GM18498 (cell line): Measurements from ENCODE around the gene KRTAP9-2.
"Not testable (repeated sequence)": the region's sequence is repeated elsewhere in the genome, so short reads cannot be mapped to it uniquely, and the experiment has no call there.

Experiments
- ATAC-seq: cut with Tn5 transposase; IDR thresholded peaks from one replicate; pipeline ENCODE4 v1.9.1; 2021; ENCODE audit warnings: mild to moderate bottlenecking, moderate library complexity; ENCODE audit not compliant: unreplicated experiment

The KRTAP9-2 gene, protein sequence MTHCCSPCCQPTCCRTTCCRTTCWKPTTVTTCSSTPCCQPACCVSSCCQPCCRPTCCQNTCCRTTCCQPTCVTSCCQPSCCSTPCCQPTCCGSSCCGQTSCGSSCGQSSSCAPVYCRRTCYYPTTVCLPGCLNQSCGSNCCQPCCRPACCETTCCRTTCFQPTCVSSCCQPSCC

GRCh38 chr17:41226598-41227095, at the start of gene KRTAP9-2:
TSS of gene KRTAP9-2 (plus strand) at chr17:41226648. CDS start at chr17:41226655, 7 bp downstream.
- not testable (repeated sequence) for ATAC-seq

GRCh38 chr17:41176744-41177387, 49.6 kb upstream of the KRTAP9-2 start:
- no peak for ATAC-seq

- ATAC-seq = no peak
Observed at GRCh38 chr17:41177727-41178271, 48.6 kb upstream of the KRTAP9-2 start, which contains the start of gene KRTAP4-2. TSS of gene KRTAP4-2 (minus strand) at chr17:41178221. CDS start at chr17:41178164, 57 bp downstream.

GRCh38 chr17:41178341-41178740, 48.1 kb upstream of the KRTAP9-2 start:
- no peak for ATAC-seq

- ATAC-seq = no peak
Observed at GRCh38 chr17:41178843-41179616, 47.4 kb upstream of the KRTAP9-2 start.

GRCh38 chr17:41184480-41184961, 41.9 kb upstream of the KRTAP9-2 start, which contains the start of gene KRTAP4-1:
TSS of gene KRTAP4-1 (minus strand) at chr17:41184911. CDS start at chr17:41184854, 57 bp downstream.
- ATAC-seq = no peak

DNA sequence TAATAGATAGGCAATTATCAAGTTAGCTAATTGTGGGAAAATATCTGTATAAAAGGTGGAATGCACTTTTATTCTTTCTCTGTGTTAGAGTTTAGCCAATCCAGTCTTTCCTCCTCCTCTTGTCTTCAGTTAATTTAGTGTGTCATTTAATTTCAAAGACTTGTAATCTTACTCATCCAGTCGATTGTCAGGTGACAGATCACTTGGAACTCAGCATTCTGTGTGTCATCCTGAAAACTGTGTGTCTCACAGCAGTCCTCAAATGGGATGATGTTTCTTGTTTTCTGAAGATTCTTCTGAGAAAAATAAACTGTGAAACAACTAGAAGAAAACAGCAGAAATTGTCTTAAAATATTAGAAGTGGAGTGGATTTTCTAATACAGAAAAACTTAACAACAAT, 41.4 kb upstream of the KRTAP9-2 start:
- no peak for ATAC-seq

DNA sequence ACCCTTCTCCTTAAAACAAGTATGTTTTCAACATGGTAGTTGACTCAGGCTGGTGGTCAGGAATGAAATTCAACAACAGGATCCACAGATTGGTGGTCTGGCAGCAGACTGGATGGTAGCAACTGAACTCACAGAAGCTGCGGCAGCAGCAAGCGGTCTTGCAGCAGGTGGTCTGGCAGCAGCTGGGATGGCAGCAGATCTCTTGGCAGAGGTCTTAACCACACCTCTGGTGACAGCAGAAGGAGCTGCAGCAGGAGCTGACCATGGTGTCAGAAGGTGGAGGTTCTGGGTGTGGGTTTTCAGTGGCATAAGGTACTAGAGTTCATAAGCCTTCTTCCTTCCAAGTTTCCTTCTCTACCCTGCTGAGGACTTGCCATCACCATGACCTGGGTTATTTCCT, 39.6 kb upstream of the KRTAP9-2 start:
- no peak for ATAC-seq

DNA sequence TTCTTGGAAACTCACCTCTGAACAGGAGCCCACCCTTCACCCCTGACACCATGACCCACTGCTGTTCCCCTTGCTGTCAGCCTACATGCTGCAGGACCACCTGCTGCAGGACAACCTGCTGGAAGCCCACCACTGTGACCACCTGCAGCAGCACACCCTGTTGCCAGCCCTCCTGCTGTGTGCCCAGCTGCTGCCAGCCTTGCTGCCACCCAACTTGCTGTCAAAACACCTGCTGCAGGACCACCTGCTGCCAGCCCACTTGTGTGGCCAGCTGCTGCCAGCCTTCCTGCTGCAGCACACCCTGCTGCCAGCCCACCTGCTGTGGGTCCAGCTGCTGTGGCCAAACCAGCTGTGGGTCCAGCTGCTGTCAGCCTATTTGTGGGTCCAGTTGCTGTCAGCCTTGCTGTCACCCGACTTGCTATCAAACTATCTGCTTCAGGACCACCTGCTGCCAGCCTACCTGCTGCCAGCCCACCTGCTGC, 36.6 kb upstream of the KRTAP9-2 start, which contains the start of gene KRTAP9-1:
Gene KRTAP9-1, plus strand, starts transcription at position 51 of the 482 bp plus-strand sequence. Its CDS starts 0 bp downstream, at position 51.
- ATAC-seq = not testable (repeated sequence)

- no peak for ATAC-seq
Observed at GRCh38 chr17:41190328-41190727, 36.1 kb upstream of the KRTAP9-2 start.

- no peak for ATAC-seq
Observed at GRCh38 chr17:41196068-41196467, 30.4 kb upstream of the KRTAP9-2 start.

DNA sequence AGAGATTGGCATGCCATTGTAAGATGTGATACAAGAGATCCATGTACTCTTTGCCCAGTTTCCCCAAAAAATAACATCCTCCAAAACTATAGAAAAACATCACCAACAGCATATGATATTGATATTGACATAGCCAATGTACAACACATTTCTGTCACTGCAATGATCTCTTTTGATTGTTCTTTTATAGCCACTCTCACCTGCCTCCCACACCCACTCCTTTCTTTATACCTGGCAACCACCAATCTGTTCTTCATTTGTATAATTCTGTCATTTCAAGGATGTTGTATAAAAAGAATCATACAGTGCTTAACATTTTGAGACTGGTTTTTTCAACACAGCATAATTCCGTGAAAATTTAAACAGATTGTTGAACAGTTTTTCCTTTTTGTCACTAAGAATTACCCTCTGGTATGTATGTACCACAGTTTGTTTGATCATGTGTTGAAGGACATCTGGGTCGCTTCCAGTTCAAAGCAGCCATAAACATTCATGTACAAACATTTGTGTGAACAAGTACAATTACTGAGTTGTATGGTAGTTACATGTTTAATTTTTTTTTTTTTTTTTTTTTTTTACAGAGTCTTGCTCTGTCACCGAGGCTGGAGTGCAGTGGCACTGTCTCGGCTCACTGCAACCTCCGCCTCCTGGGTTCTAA, 26.9 kb upstream of the KRTAP9-2 start:
- no peak for ATAC-seq

GRCh38 chr17:41211845-41212466, 14.5 kb upstream of the KRTAP9-2 start:
- ATAC-seq = no peak

GRCh38 chr17:41212524-41213169, 13.8 kb upstream of the KRTAP9-2 start:
- ATAC-seq = no peak

GRCh38 chr17:41215681-41216080, 10.8 kb upstream of the KRTAP9-2 start:
- ATAC-seq = no peak

DNA sequence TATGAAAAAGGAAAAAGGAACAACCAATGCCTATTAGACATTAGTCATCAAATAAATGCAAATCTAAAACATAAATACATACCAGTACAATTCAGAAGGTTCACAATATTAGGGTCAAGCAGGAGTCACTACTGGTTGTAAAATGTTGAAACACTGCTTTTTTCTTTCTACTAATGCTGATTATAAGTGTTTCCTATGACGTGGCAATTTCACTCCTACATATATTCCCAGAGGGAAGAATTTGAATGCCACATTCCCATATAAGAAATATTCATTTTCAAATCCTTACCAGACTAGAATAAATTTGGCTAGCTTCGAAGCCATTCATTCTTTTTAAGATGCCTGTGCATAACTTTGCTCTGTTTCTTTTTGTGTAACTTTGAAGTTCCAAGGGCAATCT, 2.6 kb upstream of the KRTAP9-2 start:
- ATAC-seq = no peak

DNA sequence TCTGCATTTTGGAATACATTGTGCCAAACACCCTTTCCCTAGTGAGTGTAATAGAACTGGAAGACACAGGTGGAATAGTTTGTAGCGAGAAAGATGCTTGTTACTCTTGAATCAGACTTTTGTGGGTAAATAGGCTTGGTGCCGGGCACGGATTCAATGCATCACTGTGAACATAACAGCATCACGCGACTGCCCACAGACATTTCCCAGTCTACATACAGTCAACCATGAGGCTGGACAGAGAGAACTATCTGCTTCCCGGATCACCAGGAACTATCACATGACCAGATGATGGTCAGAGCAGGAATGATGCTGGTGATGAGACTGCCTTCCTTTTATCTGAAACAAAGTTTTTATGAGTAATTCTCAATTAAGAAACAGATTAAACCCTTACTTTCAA, 397 bp upstream of the KRTAP9-2 start:
- ATAC-seq = no peak

- ATAC-seq = no peak
Observed at GRCh38 chr17:41230094-41230493, 3.6 kb downstream of the KRTAP9-2 start.

GRCh38 chr17:41231731-41232130, 5.3 kb downstream of the KRTAP9-2 start:
- no peak for ATAC-seq
